Measurements from ENCODE around the gene TMEM38B. TPM values are rescaled to one million over a fixed set of nuclear protein-coding genes. Genes with fewer than 3 reads are reported as not detected.

TMEM38B gene
- total and polyA plus RNA-seq, 2 of the 8 experiments (the other 6 are each of a cell fraction or from before 2014, with no cell fraction given) = 10.6 to 12.4 TPM

GRCh38 chr9:105646879-105647594 is 47.3 kb upstream of the TMEM38B start (continued):
- no peak for TF ChIP-seq KDM4A (IDR thresholded peaks at IDR 0.05; ENCODE audit: low read depth, low read length, severe bottlenecking)
- no peak for TF ChIP-seq TAF1 (IDR thresholded peaks at IDR 0.05; ENCODE audit: low read depth, low read length)
- no peak for TF ChIP-seq TBP (IDR thresholded peaks at IDR 0.05; ENCODE audit: low read depth, low read length)
